SK-N-SH (cell line): ENCODE measurements around the gene ZMIZ1. TPM values are rescaled to one million over a fixed set of nuclear protein-coding genes. Genes with fewer than 3 reads are reported as not detected.

Experiments
- CTCF ChIA-PET: fragments of 300-600, 350-600 bp; formaldehyde crosslinking; extraction: SDS; loops from one replicate; lab custom pipeline; 2021; lab: Yijun Ruan, JAX
- POLR2A ChIA-PET: fragments of 350-600 bp; sonication (Branson Sonifier 250); formaldehyde crosslinking; extraction: SDS; loops from one replicate; lab custom pipeline; 2020; ENCODE audit warnings: antibody characterized with exemption, inconsistent platforms; lab: Yijun Ruan, JAX
- DNase-seq: peaks from one replicate; pipeline ENCODE4 v3.0.0; 2012
- H2AFZ ChIP-seq: fragments of 200-600 bp; sonication (generic); 2 replicates; pipeline ENCODE4 v1.8.1; 2016; ENCODE audit warnings: antibody characterized with exemption, mild to moderate bottlenecking, low read depth
- H3F3A ChIP-seq: fragments of 200-600 bp; sonication (generic); replicated peaks from 2 replicates; pipeline ENCODE3; 2016; ENCODE audit warnings: antibody characterized with exemption, mild to moderate bottlenecking; ENCODE audit not compliant: insufficient read depth
- H3K27ac ChIP-seq, 2 experiments: fragments of 200-500 bp in 1 of 2; fragments of 200-600 bp in 1 of 2; sonication (Bioruptor generic) in 1 of 2; sonication (generic), shearing (Covaris generic) in 1 of 2; 2 replicates each; pipeline versions ENCODE4 v1.5.1 to v1.6.1; 2014 to 2016; ENCODE audit warnings: low read depth in 2 of 2, inconsistent platforms in 1 of 2, low read length in 1 of 2, mild to moderate bottlenecking in 1 of 2, mixed read lengths in 1 of 2
- H3K27me3 ChIP-seq: fragments of 200-600 bp; sonication (generic), shearing (Covaris generic); 2 replicates; pipeline ENCODE4 v1.6.1; 2016; ENCODE audit warnings: mixed run types; ENCODE audit not compliant: insufficient read depth
- H3K36me3 ChIP-seq, 2 experiments: fragments of 200-500 bp in 1 of 2; fragments of 200-600 bp in 1 of 2; sonication (Bioruptor generic) in 1 of 2; sonication (generic) in 1 of 2; replicated peaks in 1 of 2; 2 replicates each; pipeline versions ENCODE3 to v1.5.1; 2014 to 2016; ENCODE audit warnings: low read length in 1 of 2, mild to moderate bottlenecking in 1 of 2; ENCODE audit not compliant: insufficient read depth in 2 of 2, control insufficient read depth in 1 of 2
- H3K4me1 ChIP-seq, 2 experiments: fragments of 200-500 bp in 1 of 2; fragments of 200-600 bp in 1 of 2; sonication (Bioruptor generic) in 1 of 2; sonication (generic), shearing (Covaris generic) in 1 of 2; 2 replicates each; pipeline versions ENCODE4 v1.5.1 to v1.6.1; 2014 to 2016; ENCODE audit warnings: low read depth in 1 of 2, low read length in 1 of 2, mixed run types in 1 of 2; ENCODE audit not compliant: insufficient read depth in 2 of 2, control insufficient read depth in 1 of 2
- H3K4me2 ChIP-seq: fragments of 200-600 bp; sonication (generic), shearing (Covaris generic); 2 replicates; pipeline ENCODE4 v1.6.1; 2017; ENCODE audit warnings: mixed run types
- H3K4me3 ChIP-seq, 2 experiments: fragments of 200-500 bp in 1 of 2; fragments of 200-600 bp in 1 of 2; sonication (Bioruptor generic) in 1 of 2; sonication (generic), shearing (Covaris generic) in 1 of 2; 2 replicates each; pipeline versions ENCODE4 v1.5.1 to v1.8.1; 2014 to 2016; ENCODE audit warnings: low read depth in 2 of 2, inconsistent platforms in 1 of 2, low read length in 1 of 2, mild to moderate bottlenecking in 1 of 2, mixed read lengths in 1 of 2, moderate library complexity in 1 of 2
- H3K79me2 ChIP-seq: fragments of 200-600 bp; sonication (generic); 2 replicates; pipeline ENCODE4 v1.8.1; 2017; ENCODE audit warnings: mild to moderate bottlenecking; ENCODE audit not compliant: insufficient read depth
- H3K9ac ChIP-seq: fragments of 200-600 bp; sonication (generic); 2 replicates; pipeline ENCODE4 v1.6.1; 2017; ENCODE audit warnings: mixed run types
- H3K9me2 ChIP-seq: fragments of 200-600 bp; sonication (generic); 2 replicates; pipeline ENCODE4 v1.6.1; 2017; ENCODE audit warnings: mixed run types
- H3K9me3 ChIP-seq: fragments of 200-600 bp; sonication (generic); 2 replicates; pipeline ENCODE4 v1.6.1; 2017; ENCODE audit warnings: mixed run types, mild to moderate bottlenecking, moderate library complexity
- H4K20me1 ChIP-seq: fragments of 200-600 bp; sonication (generic); 2 replicates; pipeline ENCODE4 v1.6.1; 2017; ENCODE audit warnings: mild to moderate bottlenecking, mixed run types; ENCODE audit not compliant: insufficient read depth
- CHD2 ChIP-seq: fragments of 150-350 bp; IDR thresholded peaks from 2 replicates; pipeline ENCODE4 v1.6.1; 2018; ENCODE audit warnings: low read length; ENCODE audit not compliant: partially characterized antibody
- ELF1 ChIP-seq: IDR thresholded peaks from 2 replicates; pipeline ENCODE4 v1.4.0; 2012
- EP300 ChIP-seq, 2 experiments: IDR thresholded peaks; 2 replicates each; pipeline versions ENCODE4 v1.4.0 to v1.6.1; 2012; ENCODE audit warnings: borderline replicate concordance in 1 of 2, low read depth in 1 of 2, low read length in 1 of 2
- FOSL2 ChIP-seq: IDR thresholded peaks from 2 replicates; pipeline ENCODE4 v1.4.0; 2012; ENCODE audit warnings: low read depth, mild to moderate bottlenecking, moderate library complexity, borderline replicate concordance
- FOXM1 ChIP-seq: IDR thresholded peaks from 2 replicates; pipeline ENCODE4 v1.4.0; 2012; ENCODE audit warnings: low read depth, mild to moderate bottlenecking
- JUND ChIP-seq: IDR thresholded peaks from 2 replicates; pipeline ENCODE4 v1.4.0; 2012
- MEF2A ChIP-seq: IDR thresholded peaks from 2 replicates; pipeline ENCODE4 v1.4.0; 2012; ENCODE audit warnings: low read depth, borderline replicate concordance
- PBX3 ChIP-seq: IDR thresholded peaks from 2 replicates; pipeline ENCODE4; 2012
- RCOR1 ChIP-seq: fragments of 150-350 bp; IDR thresholded peaks from 2 replicates; pipeline ENCODE4 v1.6.1; 2017; ENCODE audit warnings: antibody characterized with exemption, low read length
- RFX5 ChIP-seq: IDR thresholded peaks from 2 replicates; pipeline ENCODE4 v1.6.1; 2012; ENCODE audit warnings: mild to moderate bottlenecking, improper control_type of control experiment, low read length
- RXRA ChIP-seq: IDR thresholded peaks from 2 replicates; pipeline ENCODE4 v1.4.0; 2012; ENCODE audit warnings: low read depth, mild to moderate bottlenecking, borderline replicate concordance
- TCF12 ChIP-seq: IDR thresholded peaks from 2 replicates; pipeline ENCODE4 v1.4.0; 2012
- YY1 ChIP-seq: IDR thresholded peaks from 2 replicates; pipeline ENCODE4 v1.4.0; 2012; ENCODE audit warnings: low read depth, mild to moderate bottlenecking
- WGBS: methylation state at CpG from one replicate; pipeline ENCODE4 v1.1.6; 2017; ENCODE audit warnings: low lambda C conversion rate; 5-methylcytosine and 5-hydroxymethylcytosine counted together
- polyA plus RNA-seq, 3 experiments: library from polyadenylated mRNA; depleted of rRNA; stranded (reverse); fragments of >200 nt; gene quantifications; 2 replicates each; pipeline ENCODE4 v1.2.3, GENCODE V29; 2012
- TF ChIP-seq, protein P1 (sequence below): IDR thresholded peaks from 2 replicates; pipeline ENCODE4 v1.6.1; 2012; ENCODE audit warnings: mild to moderate bottlenecking, low read depth, low read length, moderate library complexity
- TF ChIP-seq, protein P2 (sequence below): fragments of 150-350 bp; IDR thresholded peaks from 2 replicates; pipeline ENCODE4 v1.6.1; 2017; ENCODE audit warnings: antibody characterized with exemption, low read length, low read depth, borderline replicate concordance
- TF ChIP-seq, protein P3 (sequence below): IDR thresholded peaks from 2 replicates; pipeline ENCODE4 v1.4.0; 2012; ENCODE audit warnings: low read depth
- TF ChIP-seq, protein P4 (sequence below): IDR thresholded peaks from 2 replicates; pipeline ENCODE4 v1.4.0; 2012; ENCODE audit warnings: low read depth, borderline replicate concordance
- TF ChIP-seq, protein P5 (sequence below): IDR thresholded peaks from 2 replicates; pipeline ENCODE4 v1.4.0; 2012; ENCODE audit warnings: low read depth, borderline replicate concordance
- TF ChIP-seq, protein P6 (sequence below): fragments of 150-350 bp; IDR thresholded peaks from 2 replicates; pipeline ENCODE4 v1.6.1; 2016; ENCODE audit warnings: mild to moderate bottlenecking, low read depth, low read length

ZMIZ1 gene
- polyA plus RNA-seq, 1 of the 3 experiments (the other 2 are of a cell fraction) = 23.5 TPM

- H3F3A ChIP-seq = peaks cover 4% of the 10 kb centered on the region
- H3K4me2 ChIP-seq = no peak overlapping the region
- H3K9me2 ChIP-seq = no peaks in the 10 kb centered on the region
- no peak overlapping the region for H3K4me3 ChIP-seq
- no peaks in the 10 kb centered on the region for H3K27me3 ChIP-seq
- 97% methylated on average over 15 of the region's 15 CpGs for WGBS
- TF ChIP-seq, protein P1, sequence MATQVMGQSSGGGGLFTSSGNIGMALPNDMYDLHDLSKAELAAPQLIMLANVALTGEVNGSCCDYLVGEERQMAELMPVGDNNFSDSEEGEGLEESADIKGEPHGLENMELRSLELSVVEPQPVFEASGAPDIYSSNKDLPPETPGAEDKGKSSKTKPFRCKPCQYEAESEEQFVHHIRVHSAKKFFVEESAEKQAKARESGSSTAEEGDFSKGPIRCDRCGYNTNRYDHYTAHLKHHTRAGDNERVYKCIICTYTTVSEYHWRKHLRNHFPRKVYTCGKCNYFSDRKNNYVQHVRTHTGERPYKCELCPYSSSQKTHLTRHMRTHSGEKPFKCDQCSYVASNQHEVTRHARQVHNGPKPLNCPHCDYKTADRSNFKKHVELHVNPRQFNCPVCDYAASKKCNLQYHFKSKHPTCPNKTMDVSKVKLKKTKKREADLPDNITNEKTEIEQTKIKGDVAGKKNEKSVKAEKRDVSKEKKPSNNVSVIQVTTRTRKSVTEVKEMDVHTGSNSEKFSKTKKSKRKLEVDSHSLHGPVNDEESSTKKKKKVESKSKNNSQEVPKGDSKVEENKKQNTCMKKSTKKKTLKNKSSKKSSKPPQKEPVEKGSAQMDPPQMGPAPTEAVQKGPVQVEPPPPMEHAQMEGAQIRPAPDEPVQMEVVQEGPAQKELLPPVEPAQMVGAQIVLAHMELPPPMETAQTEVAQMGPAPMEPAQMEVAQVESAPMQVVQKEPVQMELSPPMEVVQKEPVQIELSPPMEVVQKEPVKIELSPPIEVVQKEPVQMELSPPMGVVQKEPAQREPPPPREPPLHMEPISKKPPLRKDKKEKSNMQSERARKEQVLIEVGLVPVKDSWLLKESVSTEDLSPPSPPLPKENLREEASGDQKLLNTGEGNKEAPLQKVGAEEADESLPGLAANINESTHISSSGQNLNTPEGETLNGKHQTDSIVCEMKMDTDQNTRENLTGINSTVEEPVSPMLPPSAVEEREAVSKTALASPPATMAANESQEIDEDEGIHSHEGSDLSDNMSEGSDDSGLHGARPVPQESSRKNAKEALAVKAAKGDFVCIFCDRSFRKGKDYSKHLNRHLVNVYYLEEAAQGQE = no peak
- TF ChIP-seq RXRA (no peak), FOXM1 (no peak), FOSL2 (no peak), TCF12 (no peak), PBX3 (no peak), CHD2 (no peak), JUND (no peak), RFX5 (no peak), MEF2A (no peak), EP300 (IDR thresholded peaks at IDR 0.05; ENCODE audit: borderline replicate concordance in 1 of 2, low read depth in 1 of 2, low read length in 1 of 2) (no peak), YY1 (no peak), RCOR1 (no peak), ELF1 (no peak)
- TF ChIP-seq, protein P2, sequence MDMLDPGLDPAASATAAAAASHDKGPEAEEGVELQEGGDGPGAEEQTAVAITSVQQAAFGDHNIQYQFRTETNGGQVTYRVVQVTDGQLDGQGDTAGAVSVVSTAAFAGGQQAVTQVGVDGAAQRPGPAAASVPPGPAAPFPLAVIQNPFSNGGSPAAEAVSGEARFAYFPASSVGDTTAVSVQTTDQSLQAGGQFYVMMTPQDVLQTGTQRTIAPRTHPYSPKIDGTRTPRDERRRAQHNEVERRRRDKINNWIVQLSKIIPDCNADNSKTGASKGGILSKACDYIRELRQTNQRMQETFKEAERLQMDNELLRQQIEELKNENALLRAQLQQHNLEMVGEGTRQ = no peak
- TF ChIP-seq, protein P3, sequence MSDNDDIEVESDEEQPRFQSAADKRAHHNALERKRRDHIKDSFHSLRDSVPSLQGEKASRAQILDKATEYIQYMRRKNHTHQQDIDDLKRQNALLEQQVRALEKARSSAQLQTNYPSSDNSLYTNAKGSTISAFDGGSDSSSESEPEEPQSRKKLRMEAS = no peak
- TF ChIP-seq, protein P4, sequence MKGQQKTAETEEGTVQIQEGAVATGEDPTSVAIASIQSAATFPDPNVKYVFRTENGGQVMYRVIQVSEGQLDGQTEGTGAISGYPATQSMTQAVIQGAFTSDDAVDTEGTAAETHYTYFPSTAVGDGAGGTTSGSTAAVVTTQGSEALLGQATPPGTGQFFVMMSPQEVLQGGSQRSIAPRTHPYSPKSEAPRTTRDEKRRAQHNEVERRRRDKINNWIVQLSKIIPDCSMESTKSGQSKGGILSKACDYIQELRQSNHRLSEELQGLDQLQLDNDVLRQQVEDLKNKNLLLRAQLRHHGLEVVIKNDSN = no peak
- TF ChIP-seq, protein P5, sequence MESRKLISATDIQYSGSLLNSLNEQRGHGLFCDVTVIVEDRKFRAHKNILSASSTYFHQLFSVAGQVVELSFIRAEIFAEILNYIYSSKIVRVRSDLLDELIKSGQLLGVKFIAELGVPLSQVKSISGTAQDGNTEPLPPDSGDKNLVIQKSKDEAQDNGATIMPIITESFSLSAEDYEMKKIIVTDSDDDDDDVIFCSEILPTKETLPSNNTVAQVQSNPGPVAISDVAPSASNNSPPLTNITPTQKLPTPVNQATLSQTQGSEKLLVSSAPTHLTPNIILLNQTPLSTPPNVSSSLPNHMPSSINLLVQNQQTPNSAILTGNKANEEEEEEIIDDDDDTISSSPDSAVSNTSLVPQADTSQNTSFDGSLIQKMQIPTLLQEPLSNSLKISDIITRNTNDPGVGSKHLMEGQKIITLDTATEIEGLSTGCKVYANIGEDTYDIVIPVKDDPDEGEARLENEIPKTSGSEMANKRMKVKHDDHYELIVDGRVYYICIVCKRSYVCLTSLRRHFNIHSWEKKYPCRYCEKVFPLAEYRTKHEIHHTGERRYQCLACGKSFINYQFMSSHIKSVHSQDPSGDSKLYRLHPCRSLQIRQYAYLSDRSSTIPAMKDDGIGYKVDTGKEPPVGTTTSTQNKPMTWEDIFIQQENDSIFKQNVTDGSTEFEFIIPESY = no peak
- TF ChIP-seq, protein P6, sequence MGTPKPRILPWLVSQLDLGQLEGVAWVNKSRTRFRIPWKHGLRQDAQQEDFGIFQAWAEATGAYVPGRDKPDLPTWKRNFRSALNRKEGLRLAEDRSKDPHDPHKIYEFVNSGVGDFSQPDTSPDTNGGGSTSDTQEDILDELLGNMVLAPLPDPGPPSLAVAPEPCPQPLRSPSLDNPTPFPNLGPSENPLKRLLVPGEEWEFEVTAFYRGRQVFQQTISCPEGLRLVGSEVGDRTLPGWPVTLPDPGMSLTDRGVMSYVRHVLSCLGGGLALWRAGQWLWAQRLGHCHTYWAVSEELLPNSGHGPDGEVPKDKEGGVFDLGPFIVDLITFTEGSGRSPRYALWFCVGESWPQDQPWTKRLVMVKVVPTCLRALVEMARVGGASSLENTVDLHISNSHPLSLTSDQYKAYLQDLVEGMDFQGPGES = no peak
- no peak for DNase-seq
- peaks cover 0 to 69% of the 10 kb centered on the region in 2 experiments; a peak in 3 of 4 replicates for H3K4me1 ChIP-seq
- no peak overlapping the region for H3K9ac ChIP-seq
- ChIA-PET CTCF (interaction anchor here (1.1 to 2.1 kb wide), 5 partner anchors 11 to 1161 kb away, joined by 3 to 7 read pairs (median 5); no protein-coding TSS in a partner anchor), POLR2A (interaction anchor here (1.1 to 2.8 kb wide), 4 partner anchors 12 to 37 kb away, joined by 3 to 19 read pairs (median 8); no protein-coding TSS in a partner anchor)
- H2AFZ ChIP-seq = no peak overlapping the region
- peaks cover 19% of the 10 kb centered on the region; the same call in 1 of the 2 replicates for H3K79me2 ChIP-seq
- peak overlapping the region in 1 of 2 experiments; percentile 92; a peak in 2 of 4 replicates for H3K27ac ChIP-seq
- peaks cover 12% of the 10 kb centered on the region for H4K20me1 ChIP-seq
- no peaks in the 10 kb centered on the region for H3K9me3 ChIP-seq
- H3K36me3 ChIP-seq = peaks cover 33 to 38% of the 10 kb centered on the region in 2 experiments
Measured at GRCh38 chr10:79208251-79208983, 139.7 kb downstream of the ZMIZ1 start.
